HCT116 (cell line): Measurements from ENCODE around the gene LZIC. TPM values are rescaled to one million over a fixed set of nuclear protein-coding genes. Genes with fewer than 3 reads are reported as not detected.

Experiments
- ATAC-seq: fragments of 200-7000 bp; cut with Tn5 transposase; 2 replicates; pipeline ENCODE4 v1.9.1; 2020; ENCODE audit warnings: mild to moderate bottlenecking, moderate library complexity
- BruUV-seq: library from RNA; stranded (reverse); fragments of 400-500 nt; replicated peaks from 2 replicates; lab custom pipeline; 2021; lab: Mats Ljungman, UMichigan
- CTCF ChIA-PET: fragments of 300-600 bp; sonication (Branson Sonifier 250); formaldehyde crosslinking; loops from one replicate; lab custom pipeline; 2021; ENCODE audit warnings: antibody characterized with exemption; lab: Charles Lee
- POLR2A ChIA-PET: fragments of 300-600, 350-600 bp; sonication (Branson Sonifier 250); formaldehyde crosslinking; loops from one replicate; lab custom pipeline; 2021; ENCODE audit warnings: antibody characterized with exemption; lab: Charles Lee
- RAD21 ChIA-PET, 2 experiments: fragments of 300-600 bp; sonication (Branson Sonifier 250); formaldehyde crosslinking; loops; one replicate each; lab custom pipeline; 2023; ENCODE audit warnings: low total read pairs in 2 of 2; ENCODE audit not compliant: uncharacterized antibody in 2 of 2, unreplicated experiment in 2 of 2, low non-redundant PET in 1 of 2; lab: Charles Lee
- DNase-seq: peaks from one replicate; pipeline ENCODE4 v3.0.0-alpha.2; 2010; ENCODE audit warnings: low read depth, low spot score
- H2AFZ ChIP-seq: fragments of 200-600 bp; shearing (Covaris generic), sonication (generic); 2 replicates; pipeline ENCODE4 v1.6.1; 2017; ENCODE audit warnings: low read depth, mixed run types, mixed read lengths, antibody characterized with exemption, low read length; ENCODE audit not compliant: poor library complexity, severe bottlenecking
- H3K27ac ChIP-seq: 2 replicates; pipeline ENCODE4 v1.5.1; 2012; ENCODE audit warnings: low read depth, low read length
- H3K27me3 ChIP-seq: fragments of 200-600 bp; sonication (generic); 2 replicates; pipeline ENCODE4 v1.6.1; 2016; ENCODE audit warnings: mixed run types, low read length, mixed read lengths; ENCODE audit not compliant: insufficient read depth
- H3K36me3 ChIP-seq, 2 experiments: fragments of 200-500 bp in 1 of 2; fragments of 200-600 bp in 1 of 2; sonication (Bioruptor generic) in 1 of 2; sonication (generic) in 1 of 2; 2 replicates each; pipeline versions ENCODE4 v1.5.1 to v1.6.1; 2014 to 2016; ENCODE audit warnings: low read length in 2 of 2, inconsistent platforms in 1 of 2, mixed read lengths in 1 of 2, mixed run types in 1 of 2; ENCODE audit not compliant: insufficient read depth in 2 of 2, control insufficient read depth in 1 of 2
- H3K4me1 ChIP-seq, 2 experiments: fragments of 200-600 bp in 1 of 2; sonication (generic) in 1 of 2; 2 replicates each; pipeline versions ENCODE4 v1.5.1 to v1.6.1; 2012 to 2017; ENCODE audit warnings: low read length in 2 of 2, inconsistent platforms in 1 of 2, mild to moderate bottlenecking in 1 of 2, mixed read lengths in 1 of 2, mixed run types in 1 of 2, moderate library complexity in 1 of 2; ENCODE audit not compliant: insufficient read depth in 2 of 2, control insufficient read depth in 1 of 2
- H3K4me2 ChIP-seq: fragments of 200-600 bp; sonication (generic); 2 replicates; pipeline ENCODE4 v1.6.1; 2017; ENCODE audit warnings: mixed run types, low read length, mixed read lengths
- H3K4me3 ChIP-seq, 2 experiments: fragments of 200-600 bp in 1 of 2; sonication (generic) in 1 of 2; replicated peaks in 1 of 2; 2 replicates each; pipeline ENCODE4 v1.5.1; 2011 to 2016; ENCODE audit warnings: low read length in 2 of 2, control low read depth in 1 of 2, low read depth in 1 of 2, mild to moderate bottlenecking in 1 of 2, mixed read lengths in 1 of 2, mixed run types in 1 of 2
- H3K79me2 ChIP-seq: fragments of 200-600 bp; sonication (generic); 2 replicates; pipeline ENCODE4 v1.6.1; 2017; ENCODE audit warnings: mild to moderate bottlenecking, mixed run types, low read length, moderate library complexity, mixed read lengths; ENCODE audit not compliant: insufficient read depth
- H3K9ac ChIP-seq: fragments of 200-600 bp; sonication (generic); 2 replicates; pipeline ENCODE4 v1.6.1; 2016; ENCODE audit warnings: low read length, mixed read lengths
- H3K9me2 ChIP-seq: fragments of 200-600 bp; sonication (generic), shearing (Covaris generic); 2 replicates; pipeline ENCODE4 v1.6.1; 2017; ENCODE audit warnings: mixed run types, mild to moderate bottlenecking, moderate library complexity; ENCODE audit not compliant: insufficient read depth
- H3K9me3 ChIP-seq, 2 experiments: fragments of 200-500 bp in 1 of 2; fragments of 200-600 bp in 1 of 2; sonication (Bioruptor generic) in 1 of 2; sonication (generic) in 1 of 2; 2 replicates each; pipeline ENCODE4 v1.6.1; 2014 to 2017; ENCODE audit warnings: low read length in 2 of 2, mixed read lengths in 2 of 2, inconsistent platforms in 1 of 2, low read depth in 1 of 2, mild to moderate bottlenecking in 1 of 2, mixed run types in 1 of 2, moderate library complexity in 1 of 2; ENCODE audit not compliant: control insufficient read depth in 1 of 2, insufficient read depth in 1 of 2
- H4K20me1 ChIP-seq: fragments of 200-600 bp; sonication (generic), shearing (Covaris generic); 2 replicates; pipeline ENCODE4 v1.6.1; 2017; ENCODE audit warnings: mixed run types, mild to moderate bottlenecking, moderate library complexity; ENCODE audit not compliant: insufficient read depth
- ATF3 ChIP-seq: IDR thresholded peaks from 2 replicates; pipeline ENCODE4 v1.6.1; 2012
- CBX3 ChIP-seq: IDR thresholded peaks from 2 replicates; pipeline ENCODE4 v1.6.1; 2012; ENCODE audit warnings: low read depth
- CEBPB ChIP-seq: IDR thresholded peaks from 2 replicates; pipeline ENCODE4 v1.6.1; 2012; ENCODE audit warnings: low read depth
- EGR1 ChIP-seq: IDR thresholded peaks from 2 replicates; pipeline ENCODE4 v1.6.1; 2012; ENCODE audit warnings: low read depth
- EZH2 ChIP-seq: fragments of 200-600 bp; sonication (generic); IDR thresholded peaks from 2 replicates; pipeline ENCODE4 v1.6.1; 2017; ENCODE audit warnings: antibody characterized with exemption, mixed run types
- EZH2phosphoT487 ChIP-seq: fragments of 200-600 bp; IDR thresholded peaks from 2 replicates; pipeline ENCODE4 v1.6.1; 2018; ENCODE audit warnings: antibody characterized with exemption, borderline replicate concordance
- RAD21 ChIP-seq: IDR thresholded peaks from 2 replicates; pipeline ENCODE4 v1.6.1; 2012; ENCODE audit warnings: low read depth, mild to moderate bottlenecking
- SP1 ChIP-seq: IDR thresholded peaks from 2 replicates; pipeline ENCODE4 v1.6.1; 2012; ENCODE audit warnings: low read depth
- SRF ChIP-seq: IDR thresholded peaks from 2 replicates; pipeline ENCODE4 v1.6.1; 2012; ENCODE audit warnings: low read depth
- intact Hi-C: fragments of 100-400 bp; cut with micrococcal nuclease; formaldehyde crosslinking; loops from 2 replicates; pipeline ENCODE4 v1.10.0; 2022
- total RNA-seq: library from RNA; stranded (reverse); gene quantifications from one replicate; pipeline ENCODE4 v1.2.1, GENCODE V29; 2021; ENCODE audit not compliant: unreplicated experiment
- TF ChIP-seq, protein P1 (sequence below): IDR thresholded peaks from 2 replicates; pipeline ENCODE4 v1.6.1; 2012
- TF ChIP-seq, protein P2 (sequence below): IDR thresholded peaks from 2 replicates; pipeline ENCODE4 v1.6.1; 2011; ENCODE audit warnings: mild to moderate bottlenecking, low read length, moderate library complexity; ENCODE audit not compliant: insufficient replicate concordance; ENCODE audit errors: extremely low read depth

Gene LZIC
- total RNA-seq, 1 experiment from 2014 or later: 26.6 TPM

DNA sequence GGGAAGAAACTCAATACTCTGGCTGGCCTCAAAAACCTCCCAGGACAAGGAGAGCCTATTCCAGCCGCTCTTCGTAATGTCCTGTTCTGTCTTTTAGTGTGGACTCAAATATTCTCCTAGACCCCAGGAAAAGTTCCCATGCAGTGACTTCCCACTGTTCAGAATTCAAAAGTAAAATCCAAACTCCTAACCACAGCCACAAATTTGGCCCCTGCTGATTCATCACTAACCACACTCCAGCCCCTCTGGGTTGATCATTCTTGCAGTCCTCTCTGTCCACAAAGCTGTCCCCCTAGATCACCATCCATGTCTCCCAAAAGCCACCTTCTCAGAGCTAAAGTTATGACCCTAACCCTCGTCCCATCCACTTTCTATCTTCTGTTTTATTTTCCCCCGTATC lies 38.2 kb downstream of the LZIC start:
- intact Hi-C loops: no loop called here
- ATAC-seq (no peak), DNase-seq (no peak)
- TF ChIP-seq CEBPB (no peak), SRF (no peak), SP1 (no peak), EZH2phosphoT487 (no peak), ATF3 (no peak), EGR1 (no peak), EZH2 (no peak), RAD21 (no peak), CBX3 (no peak)
- TF ChIP-seq, protein P1, sequence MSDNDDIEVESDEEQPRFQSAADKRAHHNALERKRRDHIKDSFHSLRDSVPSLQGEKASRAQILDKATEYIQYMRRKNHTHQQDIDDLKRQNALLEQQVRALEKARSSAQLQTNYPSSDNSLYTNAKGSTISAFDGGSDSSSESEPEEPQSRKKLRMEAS: no peak
- TF ChIP-seq, protein P2, sequence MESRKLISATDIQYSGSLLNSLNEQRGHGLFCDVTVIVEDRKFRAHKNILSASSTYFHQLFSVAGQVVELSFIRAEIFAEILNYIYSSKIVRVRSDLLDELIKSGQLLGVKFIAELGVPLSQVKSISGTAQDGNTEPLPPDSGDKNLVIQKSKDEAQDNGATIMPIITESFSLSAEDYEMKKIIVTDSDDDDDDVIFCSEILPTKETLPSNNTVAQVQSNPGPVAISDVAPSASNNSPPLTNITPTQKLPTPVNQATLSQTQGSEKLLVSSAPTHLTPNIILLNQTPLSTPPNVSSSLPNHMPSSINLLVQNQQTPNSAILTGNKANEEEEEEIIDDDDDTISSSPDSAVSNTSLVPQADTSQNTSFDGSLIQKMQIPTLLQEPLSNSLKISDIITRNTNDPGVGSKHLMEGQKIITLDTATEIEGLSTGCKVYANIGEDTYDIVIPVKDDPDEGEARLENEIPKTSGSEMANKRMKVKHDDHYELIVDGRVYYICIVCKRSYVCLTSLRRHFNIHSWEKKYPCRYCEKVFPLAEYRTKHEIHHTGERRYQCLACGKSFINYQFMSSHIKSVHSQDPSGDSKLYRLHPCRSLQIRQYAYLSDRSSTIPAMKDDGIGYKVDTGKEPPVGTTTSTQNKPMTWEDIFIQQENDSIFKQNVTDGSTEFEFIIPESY: no peak
- H3K79me2 ChIP-seq: peaks cover 7% of the 10 kb centered on the region; the same call in 1 of the 2 replicates
- no peaks in the 10 kb centered on the region for H3K9me2 ChIP-seq
- ChIA-PET CTCF (no interaction called here), POLR2A (no interaction called here), RAD21 (no interaction called here)
- H3K4me3 ChIP-seq: no peak overlapping the region
- BruUV-seq: no TSS peak
- H3K36me3 ChIP-seq: no peaks in the 10 kb centered on the region
- H3K4me2 ChIP-seq: no peak overlapping the region
- peaks cover 10 to 36% of the 10 kb centered on the region in 2 experiments; a peak in 3 of 4 replicates for H3K4me1 ChIP-seq
- no peaks in the 10 kb centered on the region for H3K27me3 ChIP-seq
- no peaks in the 10 kb centered on the region for H3K9me3 ChIP-seq
- H3K27ac ChIP-seq: no peak overlapping the region
- H3K9ac ChIP-seq: no peak overlapping the region
- no peaks in the 10 kb centered on the region for H4K20me1 ChIP-seq
- H2AFZ ChIP-seq: no peak overlapping the region
